WERI-Rb-1 (cell line): ENCODE data around the gene CSRNP3.

Experiments
- DNase-seq: peaks from one replicate; pipeline ENCODE4 v3.0.0-alpha.2; 2020
- H3K27ac ChIP-seq: fragments of 250-450 bp; sonication (Bioruptor Pico); 2 replicates; pipeline ENCODE4 v1.5.1; 2020; ENCODE audit warnings: mild to moderate bottlenecking, moderate library complexity
- H3K27me3 ChIP-seq: fragments of 250-450 bp; sonication (Bioruptor Pico); 2 replicates; pipeline ENCODE4 v1.5.1; 2021; ENCODE audit warnings: mild to moderate bottlenecking, low read depth, moderate library complexity; ENCODE audit not compliant: insufficient read depth, severe bottlenecking
- H3K36me3 ChIP-seq: fragments of 250-450 bp; sonication (Bioruptor Pico); 2 replicates; pipeline ENCODE4 v1.5.1; 2020; ENCODE audit warnings: mild to moderate bottlenecking, moderate library complexity
- H3K4me3 ChIP-seq: 2 replicates; pipeline ENCODE4 v1.5.1; 2011; ENCODE audit warnings: low read depth, mild to moderate bottlenecking, control low read depth, low read length
- H3K9me3 ChIP-seq: fragments of 250-450 bp; sonication (Bioruptor Pico); 2 replicates; pipeline ENCODE4 v1.5.1; 2021; ENCODE audit warnings: mild to moderate bottlenecking, moderate library complexity; ENCODE audit not compliant: severe bottlenecking
- CTCF ChIP-seq: IDR thresholded peaks from 2 replicates; pipeline ENCODE4 v1.5.1; 2011; ENCODE audit warnings: low read depth, mild to moderate bottlenecking, control low read depth, inconsistent platforms, low read length

The CSRNP3 gene

GRCh38 chr2:165440367-165440766, 29.1 kb upstream of the CSRNP3 start:
- TF ChIP-seq CTCF: no peak
- Histone ChIP-seq H3K9me3 (no peaks in the 10 kb centered on the region), H3K27me3 (no peaks in the 10 kb centered on the region), H3K4me3 (no peak overlapping the region), H3K27ac (no peak overlapping the region), H3K36me3 (no peaks in the 10 kb centered on the region)
- DNase-seq: no peak

- Histone ChIP-seq H3K9me3 (no peaks in the 10 kb centered on the region), H3K36me3 (no peaks in the 10 kb centered on the region), H3K4me3 (no peak overlapping the region), H3K27ac (no peak overlapping the region), H3K27me3 (no peaks in the 10 kb centered on the region)
- TF ChIP-seq CTCF: no peak
- DNase-seq: no peak
These were observed 26.0 kb upstream of the CSRNP3 start for GRCh38 chr2:165443511-165443910.

GRCh38 chr2:165448406-165448805, 21.1 kb upstream of the CSRNP3 start:
- no peak overlapping the region for H3K4me3 ChIP-seq
- no peak for TF ChIP-seq CTCF
- DNase-seq: no peak
- no peaks in the 10 kb centered on the region for H3K9me3 ChIP-seq
- H3K27ac ChIP-seq: no peak overlapping the region
- H3K27me3 ChIP-seq: no peaks in the 10 kb centered on the region
- no peaks in the 10 kb centered on the region for H3K36me3 ChIP-seq

GRCh38 chr2:165450156-165450555, 19.3 kb upstream of the CSRNP3 start:
- DNase-seq: no peak
- Histone ChIP-seq H3K27me3 (no peaks in the 10 kb centered on the region), H3K36me3 (no peaks in the 10 kb centered on the region), H3K9me3 (no peaks in the 10 kb centered on the region), H3K27ac (no peak overlapping the region), H3K4me3 (no peak overlapping the region)
- TF ChIP-seq CTCF: no peak

GRCh38 chr2:165452327-165452726, 17.2 kb upstream of the CSRNP3 start:
- Histone ChIP-seq H3K36me3 (no peaks in the 10 kb centered on the region), H3K4me3 (no peak overlapping the region), H3K27ac (no peak overlapping the region), H3K9me3 (no peaks in the 10 kb centered on the region), H3K27me3 (no peaks in the 10 kb centered on the region)
- TF ChIP-seq CTCF: no peak
- DNase-seq: no peak

- H3K27me3 ChIP-seq: no peaks in the 10 kb centered on the region
- no peaks in the 10 kb centered on the region for H3K36me3 ChIP-seq
- H3K27ac ChIP-seq: no peak overlapping the region
- no peak for TF ChIP-seq CTCF
- no peak overlapping the region for H3K4me3 ChIP-seq
- no peaks in the 10 kb centered on the region for H3K9me3 ChIP-seq
- DNase-seq: no peak
These were observed 15.9 kb upstream of the CSRNP3 start for GRCh38 chr2:165453561-165454094.
